Erythroblast (primary cell): ENCODE data around the gene DAPK2.

Source experiments
- DNase-seq, 2 experiments: peaks; one replicate each; lab custom pipeline; 2025; lab: John Stamatoyannopoulos, UW
- GATA1 ChIP-seq: IDR thresholded peaks from 2 replicates; pipeline ENCODE4 v1.6.1; 2011; ENCODE audit warnings: low read depth, mild to moderate bottlenecking, control low read depth, low read length, moderate library complexity
- POLR2A ChIP-seq: IDR thresholded peaks from 2 replicates; pipeline ENCODE4 v1.6.1; 2011; ENCODE audit warnings: mild to moderate bottlenecking, low read length

The DAPK2 gene

GRCh38 chr15:63876085-63876662 is 170.1 kb downstream of the DAPK2 start:
- no peak for DNase-seq
- TF ChIP-seq POLR2A (no peak), GATA1 (no peak)

DNA sequence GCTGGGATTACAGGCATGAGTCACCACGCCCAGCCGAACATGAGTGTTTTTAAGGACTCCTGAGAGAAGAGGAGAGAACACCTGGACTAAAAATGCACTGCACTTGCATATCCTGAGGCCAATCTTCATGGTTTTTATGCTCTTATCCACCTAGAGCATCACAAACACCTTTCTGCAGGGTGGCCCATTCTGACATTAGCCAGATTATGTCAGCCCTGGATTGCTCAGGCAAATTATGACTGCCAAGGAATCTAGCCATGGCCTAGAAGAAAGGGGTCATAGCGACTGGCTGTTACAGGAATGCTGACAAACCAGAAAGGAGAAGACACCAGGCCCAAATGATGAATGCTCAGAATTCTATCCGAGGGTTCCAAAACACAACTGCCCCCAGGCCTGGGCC is 171.7 kb downstream of the DAPK2 start:
- no peak for DNase-seq
- TF ChIP-seq GATA1 (no peak), POLR2A (no peak)

- DNase-seq, result no peak
- TF ChIP-seq GATA1, result no peak
- TF ChIP-seq POLR2A, result no peak
Measured at GRCh38 chr15:63872759-63873510, 173.3 kb downstream of the DAPK2 start.

DNA sequence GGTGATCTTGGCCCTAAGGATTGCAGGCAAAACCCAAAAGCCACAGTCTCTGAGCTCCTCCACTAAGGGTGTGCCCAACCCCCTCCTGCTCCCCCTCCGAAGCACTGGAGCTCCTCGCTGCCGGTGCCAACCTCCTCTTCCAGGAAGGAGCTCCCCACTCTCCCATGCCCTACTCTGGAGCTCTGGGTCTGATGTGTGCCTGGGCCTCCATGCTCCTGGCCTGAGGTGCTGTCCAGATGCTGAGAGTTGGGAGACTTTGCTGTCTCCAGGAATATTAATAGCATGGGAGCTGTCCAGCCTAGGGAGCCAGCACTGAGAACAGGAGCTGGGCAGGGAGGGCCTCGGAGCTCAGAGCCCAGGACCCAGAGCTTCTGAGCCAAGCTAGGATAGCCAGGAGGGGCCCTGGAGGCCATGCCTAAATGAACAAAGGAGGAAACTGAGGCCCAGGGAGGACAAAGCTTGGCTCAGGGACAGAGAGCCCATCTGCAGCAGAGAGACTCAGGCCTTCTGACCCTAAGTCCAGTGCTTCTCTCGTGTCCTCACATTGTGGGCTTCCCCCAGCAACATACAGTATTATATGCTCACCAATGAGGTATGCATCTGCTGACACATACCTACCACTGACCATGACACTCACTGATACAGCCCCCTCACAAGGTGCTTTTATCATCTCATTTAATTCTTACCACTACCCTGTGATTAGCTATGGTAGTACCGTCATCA is 175.6 kb downstream of the DAPK2 start:
- DNase-seq, result peak; percentile 31 to 46
- TF ChIP-seq POLR2A, result no peak
- TF ChIP-seq GATA1, result no peak

DNA sequence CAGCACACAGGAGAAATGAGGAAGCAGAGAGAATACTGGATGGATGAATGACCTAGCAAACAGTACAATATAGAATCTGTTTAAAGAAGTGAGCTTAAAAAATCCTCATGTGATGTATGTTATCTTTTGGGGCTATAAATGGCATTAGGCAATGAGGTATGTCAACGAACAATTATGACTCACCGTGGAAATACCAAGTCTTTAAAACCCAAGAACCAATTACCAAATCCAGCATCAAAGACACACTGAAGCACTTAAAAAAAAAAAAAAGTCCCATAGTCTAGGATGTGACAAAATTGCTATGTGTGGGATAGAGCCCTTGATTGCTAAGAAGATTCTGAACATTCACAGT is 176.3 kb downstream of the DAPK2 start:
- no peak for TF ChIP-seq POLR2A
- TF ChIP-seq GATA1, result no peak
- no peak for DNase-seq

- no peak for TF ChIP-seq POLR2A
- TF ChIP-seq GATA1, result no peak
- peak; percentile 30 to 54 for DNase-seq
Measured at GRCh38 chr15:63869371-63870042, 176.8 kb downstream of the DAPK2 start.

GRCh38 chr15:63864186-63864585 is 182.1 kb downstream of the DAPK2 start:
- DNase-seq, result no peak

GRCh38 chr15:63861946-63862517 is 184.3 kb downstream of the DAPK2 start:
- no peak for DNase-seq
- TF ChIP-seq GATA1 (no peak), POLR2A (no peak)

More at GRCh38 chr15:63864186-63864585, 182.1 kb downstream of the DAPK2 start:
- TF ChIP-seq GATA1 (no peak), POLR2A (no peak)

DNA sequence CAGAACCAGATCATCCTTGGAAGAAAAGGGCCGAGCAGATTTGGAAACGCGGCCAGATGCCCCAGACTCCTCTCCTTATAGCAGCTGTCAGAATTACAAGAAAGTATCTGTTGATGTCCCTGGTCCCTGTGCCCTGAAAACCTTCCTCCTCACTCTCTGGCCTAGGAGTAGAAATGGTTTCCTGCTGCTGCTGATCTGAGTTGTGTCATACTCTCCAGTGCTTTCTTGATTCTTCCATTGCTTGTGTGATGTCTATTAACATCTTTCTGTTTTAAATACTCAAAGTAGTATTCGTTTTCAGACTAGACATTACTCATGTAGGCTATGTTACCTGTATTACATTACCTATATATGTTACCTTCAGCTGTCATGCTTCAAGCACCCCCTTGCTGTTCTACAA is 185.7 kb downstream of the DAPK2 start:
- no peak for DNase-seq
- no peak for TF ChIP-seq GATA1
- no peak for TF ChIP-seq POLR2A

DNA sequence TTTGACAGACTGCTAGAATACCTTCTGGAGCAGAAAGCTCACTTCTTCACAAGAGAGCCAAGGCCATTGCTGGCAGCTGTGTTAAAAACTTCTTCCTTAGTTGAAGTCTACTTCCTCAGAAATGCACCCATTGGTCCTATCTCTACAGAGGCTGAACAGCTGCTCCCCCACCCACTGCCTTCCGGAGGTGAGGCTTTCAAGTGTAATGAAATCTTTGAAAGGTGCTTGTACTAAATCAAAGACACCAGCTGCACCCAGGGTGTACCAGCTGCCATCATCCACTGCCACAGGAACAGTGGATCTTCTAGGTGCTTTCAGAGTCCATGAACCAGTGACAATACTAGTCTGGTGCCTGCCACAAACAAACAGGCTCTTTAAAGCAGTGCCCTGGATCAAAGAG is 186.1 kb downstream of the DAPK2 start:
- DNase-seq, result peak; percentile 33 to 40

DNA sequence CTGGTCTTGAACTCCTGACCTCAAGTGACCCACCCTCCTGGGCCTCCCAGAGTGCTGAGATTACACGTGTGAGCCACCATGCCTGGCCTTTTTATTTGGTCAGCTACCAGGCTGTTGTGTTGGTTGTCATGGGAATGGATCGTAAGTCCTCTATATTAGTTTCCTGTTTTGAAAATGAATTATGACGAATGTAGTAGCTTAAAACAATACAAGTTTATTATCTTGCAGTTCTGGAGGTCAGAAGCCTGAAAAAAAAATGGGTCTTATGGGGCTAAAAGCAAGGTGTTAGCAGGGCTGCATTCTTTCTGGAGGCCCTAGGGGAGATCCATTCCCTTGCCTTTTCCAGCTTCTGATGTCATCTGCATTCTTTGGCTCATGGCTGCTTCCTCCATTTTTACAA is 187.4 kb downstream of the DAPK2 start:
- peak in 1 of 2 experiments; percentile 7 for DNase-seq
- TF ChIP-seq GATA1 (no peak), POLR2A (no peak)

More for the DNA sequence above, 186.1 kb downstream of the DAPK2 start:
- TF ChIP-seq GATA1 (no peak), POLR2A (no peak)

GRCh38 chr15:63858448-63858847 is 187.8 kb downstream of the DAPK2 start:
- no peak for DNase-seq
- TF ChIP-seq GATA1, result no peak
- TF ChIP-seq POLR2A, result no peak

DNA sequence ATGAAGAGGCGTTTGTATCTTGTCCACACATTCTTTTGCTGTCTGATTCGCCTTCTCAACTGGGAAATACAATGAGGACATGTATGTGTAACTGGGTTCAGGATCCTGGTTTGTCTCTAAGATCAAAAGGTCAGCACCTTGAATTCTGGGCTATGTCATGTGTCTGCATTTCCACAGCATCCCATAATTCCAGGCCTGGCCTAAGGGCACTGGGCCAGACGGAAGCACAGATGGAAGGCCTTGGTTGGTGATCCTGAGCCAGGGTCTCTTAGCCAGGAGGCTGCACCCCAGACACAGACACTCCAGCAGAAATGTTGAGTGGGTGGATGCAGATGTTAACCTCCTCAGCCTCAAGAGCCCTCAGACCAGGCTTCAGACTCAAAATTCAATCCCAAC is 188.8 kb downstream of the DAPK2 start:
- TF ChIP-seq POLR2A (no peak), GATA1 (no peak)
- DNase-seq, result no peak
